Measurements from ENCODE around the gene PGC.

PGC gene

DNA sequence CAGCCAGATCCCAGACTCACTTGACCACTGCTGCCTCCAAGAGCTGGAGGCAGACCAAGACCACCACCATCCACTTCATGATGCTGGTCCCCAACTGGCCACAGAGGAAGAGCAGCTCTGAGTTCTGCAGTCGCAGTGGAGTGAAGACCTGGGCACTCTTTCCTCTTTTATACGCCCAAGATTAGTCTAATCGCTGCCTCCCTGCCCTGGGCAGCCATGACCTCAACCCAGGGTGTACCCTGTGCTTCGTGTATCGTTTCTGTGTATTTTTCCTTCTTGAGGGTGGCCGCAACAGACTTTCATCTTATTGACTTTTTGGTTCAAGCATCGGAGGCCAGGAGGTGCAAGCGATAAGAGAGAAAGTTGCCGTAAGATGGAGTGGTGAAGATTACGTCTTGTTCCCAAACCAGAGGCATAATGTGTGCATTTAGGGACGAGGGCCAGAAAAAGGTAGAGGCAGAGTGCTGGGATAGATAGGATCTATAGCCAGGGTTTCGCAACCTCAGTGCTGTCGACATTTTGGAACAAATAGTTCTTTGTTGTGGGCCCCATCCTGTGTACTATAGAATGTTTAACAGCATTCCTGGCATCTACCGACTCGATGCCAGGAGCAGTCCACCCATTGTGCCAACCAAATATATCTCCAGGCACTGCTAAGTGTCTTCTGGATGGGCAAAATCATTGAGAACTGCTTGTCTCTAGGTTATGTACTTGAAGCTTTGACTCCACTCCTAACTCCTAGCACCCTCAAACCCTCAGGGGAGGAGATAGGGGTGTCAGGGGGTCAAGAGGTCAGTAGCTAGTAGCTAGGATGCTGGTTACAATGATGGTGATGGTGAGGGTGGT, at the start of gene PGC:
PGC (minus strand) TSS at position 142 of the 846 bp plus-strand sequence; CDS start at position 79, 63 bp downstream.
- DNase-seq (ENCODE audit: low read depth in 2 of 2): no peak

DNA sequence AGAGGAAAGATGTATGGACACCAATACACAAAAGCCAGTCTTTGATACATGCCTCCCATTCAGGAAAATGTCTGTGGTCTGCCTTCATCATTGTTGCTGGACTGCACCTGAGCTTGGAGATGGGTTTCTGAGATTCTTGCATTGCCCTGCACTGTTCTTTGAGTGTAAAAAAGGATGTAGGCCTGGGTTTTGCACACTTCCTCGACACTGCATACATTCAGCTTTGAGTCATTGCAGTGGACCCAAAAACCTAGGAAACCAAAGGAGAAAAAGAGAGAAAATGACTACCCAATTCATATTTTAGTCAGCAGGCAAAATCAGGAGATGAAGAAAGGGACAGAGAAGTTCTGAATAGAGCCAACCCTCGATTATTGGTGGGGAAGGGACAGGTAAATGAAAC, 49.3 kb upstream of the PGC start:
- no peak for DNase-seq (ENCODE audit: low read depth in 2 of 2)

DNA sequence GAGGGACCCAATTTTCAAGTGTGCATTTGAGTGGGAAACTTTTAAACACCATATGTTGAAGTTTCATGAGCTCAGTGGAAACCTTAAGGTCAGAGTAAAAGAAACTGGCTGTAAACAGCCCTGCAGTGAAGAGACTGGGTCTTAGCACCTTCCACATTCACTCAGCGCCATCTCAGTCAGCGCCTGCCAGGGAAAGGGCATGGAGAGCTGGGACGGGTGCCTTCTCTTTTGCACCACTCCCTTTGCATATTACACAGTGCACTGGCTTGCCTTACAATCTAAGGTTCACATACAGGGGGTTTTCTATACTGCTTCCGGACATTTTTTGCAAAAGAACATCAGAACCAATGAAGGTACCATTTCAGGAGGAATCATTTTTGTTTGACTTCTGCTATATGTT, 44.8 kb upstream of the PGC start:
- DNase-seq (ENCODE audit: low read depth in 2 of 2): no peak

DNA sequence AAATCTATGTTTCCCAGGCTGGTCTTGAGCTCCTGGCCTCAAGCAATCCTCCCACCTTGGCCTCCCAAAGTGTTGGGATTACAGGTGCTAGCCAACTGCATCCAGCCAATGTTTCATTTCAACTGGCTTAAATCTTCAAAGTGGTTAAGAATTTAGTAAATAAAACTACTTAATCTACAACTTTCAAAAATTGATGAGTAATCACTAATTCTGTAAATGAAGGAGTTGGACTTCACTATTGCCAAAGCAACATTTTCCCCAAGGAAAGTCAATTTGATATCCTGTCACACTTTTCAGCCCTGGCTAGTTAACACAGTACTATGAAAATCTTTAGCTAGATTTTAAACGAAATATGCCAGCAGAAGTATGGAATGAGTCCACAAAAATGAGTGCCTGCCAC, 44.1 kb upstream of the PGC start:
- DNase-seq (ENCODE audit: low read depth in 2 of 2): no peak

DNA sequence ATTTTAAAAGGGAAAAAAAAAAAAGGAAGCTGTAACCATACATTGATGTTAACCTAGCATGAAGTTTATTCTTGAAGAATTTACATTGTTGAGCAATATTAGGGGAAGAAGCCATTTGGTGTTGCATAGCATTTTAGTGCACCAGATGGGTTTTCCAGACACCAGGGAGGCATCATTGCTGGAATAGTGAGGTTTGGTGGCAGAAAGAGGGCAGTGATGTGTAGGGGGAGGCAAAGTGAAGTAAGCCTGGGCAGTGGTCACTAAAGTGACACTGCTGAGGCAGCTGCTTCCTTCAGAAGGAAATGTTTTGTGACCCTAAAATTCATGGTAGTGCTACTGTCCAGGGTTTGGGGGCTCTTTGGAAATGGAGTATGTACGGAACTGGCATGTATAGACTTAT, 42.8 kb upstream of the PGC start:
- no peak for DNase-seq (ENCODE audit: low read depth in 2 of 2)

DNA sequence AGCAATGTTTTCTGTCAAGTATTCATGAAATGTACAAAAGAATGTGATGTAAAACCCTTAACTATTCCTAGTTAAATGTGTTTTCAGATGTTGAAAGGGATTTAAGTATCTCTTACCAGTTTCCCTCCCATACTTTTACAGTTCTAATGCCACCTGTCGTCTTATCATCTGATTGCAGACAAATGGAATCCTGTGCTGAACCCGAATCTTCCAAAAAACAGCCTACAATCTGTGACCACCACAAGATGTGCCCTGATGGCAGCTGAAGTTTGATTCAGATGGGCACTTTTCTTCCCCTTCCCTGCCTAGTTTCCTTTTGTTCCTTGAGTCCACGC, 42.2 kb upstream of the PGC start:
- DNase-seq (ENCODE audit: low read depth in 2 of 2): no peak

DNA sequence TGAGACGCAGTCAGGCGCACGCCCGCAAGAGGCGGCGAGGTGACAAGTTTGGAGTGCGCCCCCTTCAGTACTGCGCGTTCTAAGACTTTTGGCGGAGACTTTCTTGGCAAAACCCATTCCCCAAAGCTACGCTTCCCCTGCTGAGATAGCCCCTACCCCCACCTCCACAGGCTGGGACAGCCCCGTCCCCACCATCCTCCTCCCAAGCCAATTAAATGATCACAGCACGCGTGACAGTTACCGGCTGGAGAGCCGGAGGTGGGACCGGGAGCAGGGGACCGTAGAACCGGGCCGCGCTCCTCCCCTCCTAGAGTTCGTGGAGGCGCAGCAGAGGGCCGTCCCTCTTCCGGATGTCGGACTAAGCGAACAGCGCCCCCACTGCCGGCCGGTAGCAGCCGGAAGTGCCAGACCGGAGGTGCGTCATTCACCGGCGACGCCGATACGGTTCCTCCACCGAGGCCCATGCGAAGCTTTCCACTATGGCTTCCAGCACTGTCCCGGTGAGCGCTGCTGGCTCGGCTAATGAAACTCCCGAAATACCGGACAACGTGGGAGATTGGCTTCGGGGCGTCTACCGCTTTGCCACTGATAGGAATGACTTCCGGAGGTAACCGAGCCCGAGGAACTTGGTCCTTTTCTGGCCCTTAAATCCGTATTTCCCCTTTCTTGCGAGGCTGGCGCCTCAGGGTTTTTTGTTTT, 40.2 kb upstream of the PGC start, which contains the start of gene TOMM6:
TOMM6 (plus strand) TSS at position 476 of the 699 bp plus-strand sequence; CDS start at position 480, 4 bp downstream.
- DNase-seq (ENCODE audit: low read depth in 2 of 2): peak; percentile 88 to 93

DNA sequence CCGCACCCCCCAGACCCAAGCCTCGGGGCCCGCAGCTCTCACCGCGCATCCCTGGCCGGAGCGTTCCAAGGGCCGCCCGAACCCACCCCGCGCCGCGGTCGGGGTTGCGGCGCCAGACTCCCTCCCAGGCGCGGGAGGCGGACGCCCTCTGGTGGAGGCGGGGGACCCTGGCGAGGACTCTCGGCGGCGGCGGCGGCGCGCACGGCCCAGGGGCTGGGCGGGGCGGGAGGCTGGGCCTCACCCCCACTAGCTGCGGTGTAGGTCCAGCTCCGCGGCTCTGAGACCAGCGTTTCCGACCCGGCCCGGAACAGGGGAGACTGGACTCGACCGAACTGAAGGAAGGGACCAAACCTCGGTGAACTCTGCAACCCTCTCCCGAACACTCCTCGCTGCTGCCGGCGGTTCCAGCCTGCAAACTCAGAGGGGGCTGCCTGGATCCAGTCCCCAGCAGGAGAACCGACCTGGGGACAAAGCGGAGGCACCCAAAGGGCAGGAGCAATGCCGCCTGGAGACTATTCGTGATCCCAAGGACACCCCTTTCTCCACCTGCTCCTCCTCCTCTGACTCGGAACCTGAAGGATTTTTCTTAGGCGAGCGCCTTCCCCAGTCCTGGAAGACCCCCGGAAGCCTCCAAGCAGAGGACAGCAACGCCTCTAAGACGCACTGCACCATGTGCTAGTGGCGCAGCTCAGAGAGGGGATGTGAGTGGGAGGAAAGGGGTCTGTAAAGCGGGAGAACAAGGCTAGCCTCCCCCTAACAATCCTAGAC, 39.4 kb upstream of the PGC start:
- peak; percentile 76 to 82 for DNase-seq (ENCODE audit: low read depth in 2 of 2)

DNA sequence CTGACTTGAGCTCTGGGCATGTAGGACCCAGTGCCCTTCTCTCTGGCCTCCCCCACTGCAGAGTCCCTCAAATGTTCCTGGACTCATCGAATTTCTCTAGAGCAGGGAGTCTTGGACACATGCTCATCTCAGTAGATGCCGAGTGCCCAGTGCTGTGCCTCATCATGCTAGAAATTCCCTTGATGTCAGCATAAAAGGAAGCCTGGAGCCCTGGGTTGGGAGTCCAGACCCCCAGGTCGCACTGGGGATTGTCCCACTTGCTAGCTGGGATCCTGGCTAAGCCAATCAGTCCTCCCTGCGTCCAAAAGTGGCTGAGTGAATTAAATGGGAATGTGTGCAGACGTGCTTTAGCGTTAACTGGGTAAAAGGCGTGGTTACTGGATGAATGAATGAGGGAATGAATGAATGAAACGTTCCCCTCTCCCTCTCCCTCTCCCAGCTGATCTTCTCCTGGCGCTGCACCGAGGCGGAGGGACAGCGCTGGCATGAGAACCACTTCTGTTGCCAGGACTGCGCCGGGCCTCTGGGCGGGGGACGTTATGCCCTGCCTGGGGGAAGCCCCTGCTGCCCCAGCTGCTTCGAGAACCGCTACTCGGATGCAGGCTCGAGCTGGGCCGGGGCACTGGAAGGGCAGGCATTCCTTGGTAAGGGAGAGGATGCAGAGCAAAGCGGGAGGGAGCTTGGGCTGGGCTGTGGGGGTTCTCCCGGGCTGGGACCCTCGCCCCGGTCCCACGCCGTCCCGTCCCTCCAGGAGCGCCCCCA, 38.7 kb upstream of the PGC start:
- DNase-seq (ENCODE audit: low read depth in 2 of 2): no peak

DNA sequence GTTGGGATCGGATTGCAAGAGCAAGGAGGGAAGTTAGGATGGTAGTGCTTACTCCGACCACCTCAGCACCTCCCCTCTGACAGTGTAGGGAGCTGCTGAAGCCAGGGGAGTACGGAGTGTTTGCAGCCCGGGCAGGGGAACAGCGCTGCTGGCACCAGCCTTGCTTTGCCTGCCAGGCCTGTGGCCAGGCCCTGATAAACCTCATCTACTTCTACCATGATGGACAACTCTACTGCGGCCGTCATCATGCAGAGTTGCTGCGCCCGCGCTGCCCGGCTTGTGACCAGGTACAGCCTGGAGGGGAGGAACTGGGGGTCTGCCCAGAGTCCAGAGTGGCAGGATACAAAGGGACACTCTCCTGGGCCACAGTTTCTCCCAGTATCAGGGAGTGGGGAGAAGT, 38.1 kb upstream of the PGC start:
- no peak for DNase-seq (ENCODE audit: low read depth in 2 of 2)

DNA sequence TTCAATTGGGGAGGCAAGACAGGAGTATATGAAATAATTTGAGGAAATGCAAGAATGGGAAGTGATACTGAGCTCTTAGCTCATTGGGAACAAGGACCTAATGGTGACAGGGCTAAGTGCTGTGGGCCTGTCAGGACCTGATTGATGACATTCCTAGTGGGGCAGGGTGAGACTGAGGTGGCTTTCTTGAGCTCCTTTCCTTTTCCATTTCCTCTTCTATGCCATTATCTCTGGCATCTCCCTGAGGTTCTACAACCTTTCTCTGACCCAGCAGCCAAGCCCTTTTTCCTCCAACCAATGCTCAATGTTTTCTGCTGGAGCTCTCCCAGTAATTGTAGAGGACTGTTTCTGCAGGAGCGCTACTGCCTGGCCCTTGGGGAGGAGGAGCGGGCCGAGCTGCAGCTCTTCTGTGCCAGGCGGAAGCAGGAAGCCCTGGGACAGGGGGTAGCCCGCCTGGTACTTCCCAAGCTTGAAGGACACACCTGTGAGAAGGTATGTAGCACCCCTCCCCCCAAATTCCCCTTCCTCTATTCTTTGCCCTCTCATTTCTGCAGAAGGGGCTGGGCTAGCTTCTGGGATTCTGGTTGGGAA, 37.5 kb upstream of the PGC start:
- no peak for DNase-seq (ENCODE audit: low read depth in 2 of 2)

DNA sequence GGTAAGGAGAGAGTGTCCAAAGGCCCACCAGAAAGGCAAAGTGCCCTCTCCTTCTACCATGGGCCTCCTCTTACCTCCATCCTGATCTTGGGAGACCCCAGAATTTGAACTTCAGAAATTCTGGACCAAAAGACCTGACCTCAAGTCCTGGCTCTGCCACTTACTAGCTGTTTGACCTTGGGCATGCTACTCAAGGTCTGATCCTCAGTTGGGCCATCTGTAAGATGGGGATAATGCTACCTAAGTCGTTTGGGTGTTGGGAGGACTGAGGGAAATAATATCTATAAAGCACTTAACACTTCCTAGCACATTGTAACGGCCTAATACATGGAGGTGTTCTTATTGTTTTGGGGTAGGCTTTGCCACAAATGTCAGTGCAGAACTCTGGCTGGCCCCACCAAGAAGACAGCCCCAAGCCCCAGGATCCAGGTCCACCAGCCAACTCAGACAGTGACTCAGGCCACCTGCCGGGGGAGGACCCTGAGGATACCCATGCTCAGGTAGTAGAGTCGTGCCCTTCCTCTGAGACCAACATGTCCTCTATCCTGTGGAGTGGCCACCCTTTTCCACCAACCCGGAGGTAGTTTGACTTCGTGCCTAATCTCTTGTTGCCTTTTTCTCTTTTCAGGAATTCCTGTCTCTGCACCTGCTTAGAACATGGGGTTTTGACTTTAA, 36.0 kb upstream of the PGC start:
- no peak for DNase-seq (ENCODE audit: low read depth in 2 of 2)

DNA sequence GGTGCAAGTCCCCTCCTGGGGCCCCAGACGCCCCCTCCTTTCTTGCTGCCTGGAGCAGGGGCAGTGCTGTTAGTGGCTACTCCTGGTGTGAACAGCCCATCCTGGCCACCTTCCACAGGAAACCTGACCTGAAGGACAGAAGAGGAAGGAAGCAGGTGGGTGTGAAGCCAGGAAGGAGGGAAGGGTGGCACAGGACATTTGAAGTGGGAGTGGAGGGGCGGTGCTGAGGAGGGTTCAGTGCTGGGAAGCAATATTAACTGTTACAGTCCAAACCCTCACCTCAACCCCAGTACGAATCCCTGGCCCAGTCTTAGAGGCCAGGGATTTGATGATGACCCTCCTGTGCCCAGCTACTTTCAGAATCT, 34.2 kb upstream of the PGC start:
- DNase-seq (ENCODE audit: low read depth in 2 of 2): no peak

DNA sequence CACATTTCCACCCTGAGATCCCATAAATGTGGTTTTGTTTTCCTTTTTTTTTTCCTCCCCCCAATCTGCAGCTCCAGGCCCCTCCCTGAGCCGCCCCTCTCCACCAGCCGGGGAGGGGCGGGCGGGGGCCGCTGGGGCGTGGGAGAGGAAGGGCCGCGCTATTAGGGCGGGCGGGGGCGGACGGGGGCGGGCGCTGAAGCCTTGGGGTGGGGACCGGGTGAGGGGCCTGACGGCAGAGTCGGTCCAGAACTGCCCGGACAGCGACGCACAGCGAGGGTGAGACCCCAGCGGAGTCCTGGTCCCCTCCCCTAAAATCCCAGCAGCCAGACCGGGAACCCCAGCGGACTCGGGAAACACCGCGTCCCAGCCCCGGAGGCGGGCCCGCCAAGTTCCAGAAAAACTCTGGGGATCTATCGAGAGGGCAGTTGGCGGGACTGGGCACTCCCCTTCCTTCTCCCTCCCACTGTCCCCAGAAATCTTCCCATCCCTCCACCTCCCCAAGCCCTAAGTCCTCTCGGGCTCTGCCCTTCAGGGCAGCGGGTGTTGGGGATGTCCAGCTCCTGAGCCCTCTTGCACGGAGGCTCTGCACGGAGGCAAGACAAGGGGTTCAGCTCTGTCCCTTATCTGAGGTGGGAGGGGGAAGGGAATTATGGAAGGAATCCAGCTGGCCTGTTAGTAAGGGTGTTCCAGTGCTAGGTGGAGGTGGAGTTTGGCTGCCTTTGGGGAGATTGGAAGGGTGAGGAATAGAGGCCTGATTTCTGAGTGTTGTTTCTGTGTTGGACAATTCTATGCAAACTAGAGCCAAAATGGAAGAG, 33.6 kb upstream of the PGC start, which contains the start of gene PRICKLE4:
PRICKLE4 (plus strand) TSS at position 232 of the 815 bp plus-strand sequence. CDS start 2,692 bp downstream, outside the sequence.
- DNase-seq (ENCODE audit: low read depth in 2 of 2): no peak

DNA sequence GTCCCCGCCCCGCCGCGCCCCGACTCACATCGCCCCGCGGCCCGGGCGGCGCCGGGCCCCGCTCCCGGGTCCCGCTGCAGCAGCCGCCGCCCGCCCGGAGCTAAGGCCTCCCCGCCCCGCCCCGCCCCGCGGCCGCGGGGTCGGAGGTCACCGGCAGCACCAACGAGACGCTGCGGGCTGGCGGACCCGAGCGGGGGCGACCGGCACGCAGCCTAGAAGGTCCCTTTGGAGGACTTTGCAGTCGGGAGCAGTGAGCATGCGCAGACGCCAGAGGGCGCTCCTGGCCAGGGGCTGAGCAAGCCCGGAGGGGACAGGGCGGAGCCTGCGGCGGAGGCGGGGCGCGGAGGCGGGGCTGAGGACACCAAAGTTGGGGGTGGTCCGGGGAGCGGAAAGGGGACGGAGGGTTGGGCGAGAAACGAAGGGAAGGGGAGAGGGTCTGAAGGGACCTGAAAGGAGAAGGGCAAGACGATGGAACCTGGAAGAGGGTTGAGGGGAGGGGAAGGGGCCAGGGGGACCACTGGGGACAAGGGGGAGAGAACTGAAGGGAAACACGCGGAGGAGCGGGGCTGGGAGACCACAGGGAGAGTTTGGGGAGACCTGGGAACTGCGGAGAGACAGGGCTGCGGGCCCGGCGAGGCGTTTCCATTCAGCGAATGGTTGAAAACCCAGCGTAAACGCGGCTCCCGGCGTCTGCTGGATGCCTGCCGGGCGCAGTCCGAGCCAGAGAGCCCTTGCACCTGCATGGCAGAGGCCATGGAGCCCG, 32.8 kb upstream of the PGC start, which contains the start of gene FRS3:
FRS3 (minus strand) TSS at position 113 of the 763 bp plus-strand sequence. CDS start 2,913 bp downstream, outside the sequence.
- peak; percentile 98 to 99 for DNase-seq (ENCODE audit: low read depth in 2 of 2)

DNA sequence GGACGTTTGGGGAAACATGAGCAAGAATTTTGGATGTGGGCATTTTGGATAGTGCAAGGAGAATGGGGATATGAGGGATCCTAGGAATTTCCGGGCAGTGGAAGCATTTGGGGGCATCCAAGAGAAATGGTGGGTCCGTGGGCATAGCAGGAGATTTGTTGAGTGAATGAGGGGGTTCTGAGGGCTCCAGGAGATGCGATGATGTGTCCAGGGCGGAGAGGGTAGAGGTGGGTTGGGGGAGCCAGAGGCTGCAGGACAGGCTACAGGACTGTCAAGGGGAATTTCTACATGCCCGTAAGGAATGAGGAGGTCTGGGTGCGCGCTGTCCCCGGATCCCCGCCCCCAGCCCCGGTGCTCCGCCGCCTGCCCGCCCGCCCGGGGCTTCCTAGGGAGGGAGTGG, 32.1 kb upstream of the PGC start:
- DNase-seq (ENCODE audit: low read depth in 2 of 2): no peak

DNA sequence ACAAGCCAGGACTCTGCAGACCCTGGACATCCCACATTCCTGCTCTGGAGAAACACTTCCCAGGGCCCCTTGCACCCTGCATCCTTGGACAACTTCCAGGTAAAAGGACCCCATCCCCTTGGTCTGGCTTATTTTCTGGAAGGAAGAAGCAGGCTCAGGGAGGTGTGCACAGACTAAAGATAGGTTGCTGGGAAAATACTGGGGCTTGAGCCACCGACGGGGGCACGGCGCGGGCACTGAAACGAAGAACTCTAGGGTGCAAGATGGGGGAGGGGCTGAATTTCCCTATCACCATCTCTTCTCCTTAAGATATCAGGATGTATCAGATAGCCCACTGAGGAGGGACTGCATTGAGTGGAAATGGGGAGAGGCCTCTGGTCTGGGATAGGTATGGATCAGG, 31.7 kb upstream of the PGC start:
- DNase-seq (ENCODE audit: low read depth in 2 of 2): no peak

DNA sequence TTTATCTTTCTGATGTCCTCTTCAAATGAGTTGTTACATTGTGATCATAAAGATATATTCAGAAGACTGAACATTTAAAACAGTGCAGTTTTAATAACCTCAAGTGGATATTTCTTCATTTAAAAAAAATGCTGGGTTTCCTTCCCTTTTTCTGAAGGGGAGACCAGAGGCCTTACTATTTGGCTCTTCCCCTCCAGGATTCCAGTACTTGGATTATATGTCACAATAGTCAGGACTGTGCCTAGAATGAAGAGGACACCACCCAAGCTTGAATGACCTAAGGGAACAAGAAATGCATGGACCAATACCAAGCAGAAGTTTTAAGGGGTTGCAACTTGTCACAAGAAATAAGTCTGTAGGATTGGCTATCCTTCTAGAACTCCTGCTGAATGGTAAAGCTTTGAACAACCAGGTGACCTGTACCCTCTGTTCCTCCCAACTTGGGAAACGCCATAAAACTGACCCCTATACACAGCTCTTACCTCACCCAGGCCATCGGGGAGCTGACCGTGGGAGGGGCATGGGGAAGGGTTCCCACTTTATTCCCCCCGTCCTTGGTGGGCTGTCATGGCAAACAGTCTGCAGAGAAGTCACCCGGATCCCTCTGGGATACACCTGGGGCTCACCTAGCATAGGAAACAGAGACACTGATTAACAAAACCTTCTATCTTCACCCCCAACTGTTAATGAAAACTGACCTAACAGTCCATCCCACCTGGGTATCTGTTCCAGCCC, 30.5 kb upstream of the PGC start:
- no peak for DNase-seq (ENCODE audit: low read depth in 2 of 2)

All from stimulated activated CD8-positive, alpha-beta memory T cell treated with anti-CD3 and anti-CD28 coated beads, Interleukin-2, amount 100 ng/mL, for 1 hour (primary cell).